Measurements from ENCODE around the gene DCAF6.
"Not testable (repeated sequence)": the region's sequence is repeated elsewhere in the genome, so short reads cannot be mapped to it uniquely, and the experiment has no call there.

Gene DCAF6

DNA sequence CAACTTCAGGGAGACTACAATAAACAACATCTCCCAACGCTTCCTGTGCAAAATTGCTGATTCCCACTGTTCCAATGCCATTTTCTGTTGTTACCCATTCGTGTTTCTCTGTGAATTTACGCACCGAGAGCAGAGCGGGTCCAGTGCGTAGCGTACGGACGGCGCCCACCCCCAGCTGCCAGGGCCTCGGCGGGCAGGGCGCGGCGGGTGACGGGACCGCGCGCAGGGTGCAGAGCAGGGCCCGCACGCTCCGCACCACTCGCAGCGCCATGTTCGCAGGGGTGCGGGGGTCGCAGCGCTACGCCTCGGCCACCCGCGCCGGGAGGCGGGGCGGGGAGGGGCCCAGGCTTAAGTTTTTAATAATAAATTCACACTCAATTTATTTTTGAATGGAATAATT lies 119.7 kb downstream of the DCAF6 start:
- not testable (repeated sequence) for H3K4me3 Mint-ChIP-seq; H3K9me3 Mint-ChIP-seq; H3K4me1 Mint-ChIP-seq (ENCODE audit: low read depth); H3K27me3 Mint-ChIP-seq; H3K27ac Mint-ChIP-seq; H3K36me3 Mint-ChIP-seq (ENCODE audit: low read depth)

DNA sequence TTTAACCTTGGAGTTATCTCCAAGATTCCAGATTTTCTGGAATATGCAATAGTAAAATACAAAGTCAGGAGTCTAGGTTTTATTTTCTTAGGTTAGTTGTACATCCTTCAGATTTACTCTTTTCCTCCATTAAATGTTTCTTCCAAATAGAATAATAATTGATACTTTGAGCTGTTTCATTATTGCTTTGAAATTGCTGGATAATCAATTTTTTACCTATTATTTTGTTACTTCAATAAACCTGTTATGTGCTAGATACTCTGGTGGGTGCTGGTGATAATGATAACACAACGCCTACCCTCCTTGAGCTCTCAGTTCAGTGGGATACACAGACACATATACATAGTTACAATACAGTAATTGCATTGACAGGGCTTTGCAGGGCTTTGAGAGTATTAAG lies 120.9 kb downstream of the DCAF6 start:
- peaks cover 9% of the 10 kb centered on the region for H3K36me3 Mint-ChIP-seq (ENCODE audit: low read depth)

DNA sequence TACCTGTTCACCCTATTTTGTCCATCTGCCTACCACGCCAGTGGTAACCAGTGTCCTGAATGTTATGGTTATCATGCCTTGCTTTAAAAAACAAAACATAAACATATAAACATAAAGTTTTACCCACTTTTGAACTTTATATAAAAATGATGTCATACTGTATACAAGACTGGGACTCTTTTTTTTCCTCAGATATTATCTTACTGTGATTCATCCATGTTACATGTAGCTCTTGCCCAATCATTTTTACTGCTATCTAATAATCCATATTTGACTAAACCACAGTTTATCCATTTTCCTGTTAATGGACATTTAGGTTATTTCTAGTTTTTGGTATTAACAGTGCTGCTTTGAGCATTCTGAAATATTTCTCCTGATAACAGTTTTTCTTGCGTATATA lies 121.4 kb downstream of the DCAF6 start:
- peaks cover 3% of the 10 kb centered on the region for H3K9me3 Mint-ChIP-seq
- H3K27ac Mint-ChIP-seq, result no peak overlapping the region
- H3K36me3 Mint-ChIP-seq (ENCODE audit: low read depth), result peaks cover 9% of the 10 kb centered on the region

More for the DNA sequence above, 120.9 kb downstream of the DCAF6 start:
- Mint-ChIP-seq H3K27me3 (no peaks in the 10 kb centered on the region), H3K4me3 (no peak overlapping the region), H3K4me1 (ENCODE audit: low read depth) (no peaks in the 10 kb centered on the region), H3K27ac (no peak overlapping the region), H3K9me3 (peaks cover 3% of the 10 kb centered on the region)

DNA sequence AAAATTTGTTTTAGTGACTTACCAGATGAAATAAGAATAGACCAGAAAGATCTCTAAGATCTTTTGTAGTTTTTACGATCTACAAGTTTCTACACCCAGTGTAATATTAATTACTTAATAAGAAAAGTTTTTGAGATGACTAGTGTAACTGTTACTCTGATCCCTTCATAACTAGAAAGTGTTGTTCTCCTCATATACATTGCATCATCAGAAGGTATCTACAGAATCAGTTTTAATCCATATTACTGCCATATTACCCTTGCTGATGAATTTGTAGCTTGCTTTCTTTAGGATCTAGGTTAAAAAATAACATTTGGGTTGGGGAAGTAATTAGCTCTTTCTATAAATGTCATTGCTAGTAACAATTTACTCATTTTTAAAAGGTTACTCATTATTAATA lies 127.7 kb downstream of the DCAF6 start:
- Mint-ChIP-seq H3K9me3 (no peaks in the 10 kb centered on the region), H3K4me1 (ENCODE audit: low read depth) (no peaks in the 10 kb centered on the region), H3K36me3 (ENCODE audit: low read depth) (peaks cover 29% of the 10 kb centered on the region), H3K4me3 (no peak overlapping the region), H3K27ac (no peak overlapping the region), H3K27me3 (no peaks in the 10 kb centered on the region)

More for the DNA sequence above, 121.4 kb downstream of the DCAF6 start:
- Mint-ChIP-seq H3K4me1 (ENCODE audit: low read depth) (no peaks in the 10 kb centered on the region), H3K27me3 (no peaks in the 10 kb centered on the region), H3K4me3 (no peak overlapping the region)

- Mint-ChIP-seq H3K27ac (no peak overlapping the region), H3K36me3 (ENCODE audit: low read depth) (peaks cover 34% of the 10 kb centered on the region), H3K27me3 (no peaks in the 10 kb centered on the region), H3K4me3 (no peak overlapping the region), H3K4me1 (ENCODE audit: low read depth) (no peaks in the 10 kb centered on the region), H3K9me3 (no peaks in the 10 kb centered on the region)
These were observed 129.0 kb downstream of the DCAF6 start for GRCh38 chr1:168065506-168065905.

DNA sequence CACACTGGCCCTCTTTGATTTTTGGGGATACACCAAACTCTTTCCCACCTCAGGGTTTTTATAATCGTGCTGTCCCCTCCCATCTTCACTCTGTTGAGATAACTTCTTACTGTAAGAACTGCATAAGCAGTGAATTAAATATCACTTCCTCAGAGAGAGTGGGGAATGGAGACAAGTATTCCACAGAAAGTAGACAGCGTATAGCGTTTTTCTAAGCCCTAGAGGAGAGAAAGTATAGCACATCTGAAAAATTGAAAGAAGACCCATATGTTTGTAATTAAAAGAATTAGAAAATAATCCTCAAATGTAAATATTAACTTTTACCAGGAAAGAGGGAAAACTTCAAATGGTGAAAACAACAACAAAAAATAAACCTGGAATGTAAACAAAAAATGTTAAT lies 132.9 kb downstream of the DCAF6 start:
- Mint-ChIP-seq H3K27me3 (no peaks in the 10 kb centered on the region), H3K36me3 (ENCODE audit: low read depth) (peaks cover 47% of the 10 kb centered on the region), H3K4me1 (ENCODE audit: low read depth) (no peaks in the 10 kb centered on the region), H3K4me3 (no peak overlapping the region), H3K27ac (no peak overlapping the region), H3K9me3 (no peaks in the 10 kb centered on the region)

DNA sequence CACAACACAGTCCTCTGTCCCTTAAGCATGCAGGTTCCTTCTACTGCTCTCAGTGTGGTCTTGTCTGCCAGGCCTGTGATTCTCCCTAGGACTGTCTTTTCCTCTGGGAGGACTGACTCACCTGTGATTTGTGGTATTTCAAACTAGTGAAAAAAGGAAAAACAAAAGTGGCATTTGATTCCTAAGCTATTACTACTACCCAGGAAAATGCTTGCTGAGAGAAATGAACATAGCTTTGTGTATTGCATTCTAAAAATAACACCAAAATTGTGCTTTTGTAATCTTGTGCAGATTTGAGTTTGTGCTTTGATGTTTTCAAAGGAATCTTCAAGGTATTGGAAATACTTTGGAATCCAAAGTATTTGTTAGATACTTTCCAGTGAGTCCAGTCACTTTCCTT lies 143.3 kb downstream of the DCAF6 start:
- Mint-ChIP-seq H3K4me3 (no peak overlapping the region), H3K4me1 (ENCODE audit: low read depth) (no peaks in the 10 kb centered on the region), H3K9me3 (no peaks in the 10 kb centered on the region), H3K36me3 (ENCODE audit: low read depth) (peaks cover 17% of the 10 kb centered on the region), H3K27ac (no peak overlapping the region), H3K27me3 (no peaks in the 10 kb centered on the region)

DNA sequence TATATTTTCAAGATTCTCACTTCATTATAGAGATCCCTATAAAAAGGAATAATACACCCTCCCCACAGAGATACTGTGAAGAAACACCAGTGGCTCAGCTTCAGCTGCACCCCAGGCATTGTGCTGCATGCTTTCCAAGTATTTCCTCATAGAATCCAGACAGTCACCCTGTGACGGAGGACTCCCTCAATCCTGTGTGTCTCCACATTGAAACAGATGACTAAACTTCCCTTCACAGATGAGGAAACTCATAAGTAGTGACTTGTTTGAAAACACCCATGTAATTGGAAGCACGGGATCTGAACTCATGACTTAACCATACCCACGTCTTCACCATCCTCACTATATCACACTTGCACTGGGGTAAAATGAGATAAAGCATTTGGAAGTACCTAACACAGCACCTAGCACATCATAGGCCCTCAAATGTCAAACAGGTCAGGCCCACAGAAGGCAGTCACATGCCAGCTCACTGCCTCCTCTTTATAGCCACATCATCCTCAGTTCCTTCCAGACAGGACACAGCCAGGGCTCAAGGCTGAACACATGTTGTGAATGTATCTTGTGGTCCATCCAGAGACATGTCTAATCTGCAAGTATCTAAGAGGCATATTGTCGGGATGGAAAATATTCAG lies 145.0 kb downstream of the DCAF6 start:
- no peaks in the 10 kb centered on the region for H3K4me1 Mint-ChIP-seq (ENCODE audit: low read depth)
- no peak overlapping the region for H3K4me3 Mint-ChIP-seq

GRCh38 chr1:168082008-168082876 lies 145.8 kb downstream of the DCAF6 start:
- Mint-ChIP-seq H3K27ac (no peak overlapping the region), H3K4me1 (ENCODE audit: low read depth) (no peaks in the 10 kb centered on the region), H3K36me3 (ENCODE audit: low read depth) (no peaks in the 10 kb centered on the region), H3K27me3 (no peaks in the 10 kb centered on the region), H3K4me3 (no peak overlapping the region), H3K9me3 (no peaks in the 10 kb centered on the region)

More for the DNA sequence above, 145.0 kb downstream of the DCAF6 start:
- Mint-ChIP-seq H3K9me3 (no peaks in the 10 kb centered on the region), H3K27me3 (no peaks in the 10 kb centered on the region), H3K27ac (no peak overlapping the region), H3K36me3 (ENCODE audit: low read depth) (peaks cover 4% of the 10 kb centered on the region)

DNA sequence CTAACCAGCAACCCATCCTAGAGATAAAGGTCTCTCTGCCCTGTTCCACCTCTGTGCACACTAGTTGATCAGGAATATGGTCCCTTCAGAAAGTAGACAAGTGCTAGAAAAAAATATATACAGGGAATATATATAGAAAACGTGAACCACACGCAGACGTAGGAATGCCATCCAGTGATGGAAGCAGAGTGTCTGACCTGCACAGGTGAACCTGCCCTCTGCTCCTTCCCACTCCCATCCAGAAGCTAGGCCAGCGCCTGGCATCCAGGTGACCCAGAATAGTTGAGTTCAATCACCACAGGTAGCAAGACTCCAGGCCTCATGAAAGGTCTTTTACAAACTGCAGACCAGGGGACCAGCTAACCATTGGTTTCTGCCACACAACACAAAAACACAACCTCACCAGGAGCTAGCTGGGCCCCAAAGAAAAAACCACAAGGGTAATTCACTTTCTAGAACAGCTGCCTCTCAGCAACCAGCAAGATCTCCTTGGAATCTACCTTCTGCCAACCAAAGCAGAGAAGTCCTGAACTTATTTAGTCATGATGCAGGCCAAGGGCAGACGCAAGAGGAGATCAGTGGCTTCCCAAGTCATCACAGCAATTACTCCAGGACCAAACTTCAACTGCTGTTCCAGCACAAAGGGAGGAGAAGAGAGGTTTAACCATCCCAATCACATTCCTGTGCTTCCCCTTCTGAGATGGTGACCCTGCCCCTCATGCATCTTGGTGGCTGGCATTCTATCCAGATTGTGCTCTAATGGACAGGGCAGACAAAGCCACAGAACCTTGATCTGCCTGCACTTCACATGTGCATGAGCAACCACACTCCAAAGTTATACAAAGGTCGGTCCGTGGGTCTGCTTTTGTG lies 147.2 kb downstream of the DCAF6 start:
- Mint-ChIP-seq H3K36me3 (ENCODE audit: low read depth) (no peaks in the 10 kb centered on the region), H3K9me3 (no peaks in the 10 kb centered on the region), H3K4me3 (no peak overlapping the region), H3K4me1 (ENCODE audit: low read depth) (no peaks in the 10 kb centered on the region), H3K27ac (no peak overlapping the region), H3K27me3 (no peaks in the 10 kb centered on the region)

DNA sequence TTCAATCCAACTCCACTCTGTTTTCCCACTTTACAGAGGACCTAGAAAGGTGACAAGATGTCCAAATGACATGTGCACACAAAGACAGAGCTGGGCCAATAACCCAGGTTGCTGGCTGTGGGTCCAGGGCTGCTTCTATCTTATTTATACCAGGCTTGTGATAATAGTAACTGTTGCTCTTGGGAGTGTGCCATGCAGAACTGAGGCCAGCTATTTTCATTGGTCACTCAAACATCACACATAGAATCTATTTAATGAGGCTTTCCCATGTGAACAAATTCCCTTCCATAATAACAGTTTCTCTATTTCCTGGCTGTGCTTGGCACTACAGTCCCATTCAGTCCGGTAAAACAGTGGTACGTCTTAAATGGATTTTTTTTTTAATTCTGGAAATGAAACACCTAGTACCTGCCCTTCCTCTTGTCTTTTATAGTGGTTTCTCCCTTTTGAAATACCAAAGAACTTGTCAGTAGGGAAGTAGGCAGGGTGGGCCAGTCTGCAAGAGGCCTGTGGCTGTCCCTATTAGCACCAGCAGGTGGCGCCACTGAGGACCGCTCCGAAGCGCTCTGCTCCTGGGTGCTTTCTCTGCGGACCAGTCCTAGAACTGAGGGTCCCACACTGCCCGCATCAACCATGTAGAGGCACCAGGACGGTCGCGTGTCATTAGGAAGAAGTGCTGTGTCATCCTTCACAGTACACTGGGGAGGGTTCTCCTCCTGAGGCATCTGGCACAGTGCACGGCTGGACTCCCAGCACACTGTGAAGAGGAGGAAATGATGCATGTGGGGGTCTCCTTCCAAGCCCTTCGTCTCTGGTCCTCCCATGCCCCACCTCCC lies 148.1 kb downstream of the DCAF6 start:
- Mint-ChIP-seq H3K4me1 (ENCODE audit: low read depth) (no peaks in the 10 kb centered on the region), H3K4me3 (peak overlapping the region; percentile 17), H3K9me3 (no peaks in the 10 kb centered on the region), H3K27ac (no peak overlapping the region), H3K36me3 (ENCODE audit: low read depth) (no peaks in the 10 kb centered on the region), H3K27me3 (no peaks in the 10 kb centered on the region)

DNA sequence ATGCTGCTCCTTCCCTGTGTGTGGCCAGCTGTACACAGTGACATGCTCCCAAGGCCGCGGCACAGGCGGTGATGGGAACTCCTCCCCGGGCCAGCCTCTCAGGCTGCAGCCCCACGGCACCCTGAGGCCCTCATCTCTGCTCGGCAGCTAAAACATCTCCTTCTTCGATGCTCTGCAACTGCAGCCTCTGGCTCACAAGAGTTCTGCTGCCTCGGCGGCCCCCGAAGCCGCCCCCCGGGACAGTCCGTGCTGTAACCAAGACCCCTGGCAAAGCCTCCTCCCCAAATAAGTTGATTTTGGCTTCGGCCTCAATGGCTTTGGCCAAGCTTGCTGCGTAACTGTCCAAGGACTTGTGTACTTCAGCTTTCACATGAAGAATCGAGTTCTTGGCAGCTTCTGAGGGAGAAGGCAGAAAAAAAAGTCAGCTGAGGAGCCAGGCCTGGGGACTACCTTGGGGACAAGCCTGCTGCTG lies 149.0 kb downstream of the DCAF6 start:
- H3K9me3 Mint-ChIP-seq, result no peaks in the 10 kb centered on the region
- H3K4me3 Mint-ChIP-seq, result no peak overlapping the region

GRCh38 chr1:168086438-168086837 lies 150.0 kb downstream of the DCAF6 start:
- Mint-ChIP-seq H3K4me3 (no peak overlapping the region), H3K27ac (no peak overlapping the region), H3K4me1 (ENCODE audit: low read depth) (no peaks in the 10 kb centered on the region), H3K27me3 (no peaks in the 10 kb centered on the region), H3K9me3 (no peaks in the 10 kb centered on the region), H3K36me3 (ENCODE audit: low read depth) (no peaks in the 10 kb centered on the region)

More for the DNA sequence above, 149.0 kb downstream of the DCAF6 start:
- Mint-ChIP-seq H3K27ac (no peak overlapping the region), H3K4me1 (ENCODE audit: low read depth) (no peaks in the 10 kb centered on the region), H3K36me3 (ENCODE audit: low read depth) (no peaks in the 10 kb centered on the region), H3K27me3 (no peaks in the 10 kb centered on the region)

GRCh38 chr1:168087696-168088095 lies 151.2 kb downstream of the DCAF6 start:
- Mint-ChIP-seq H3K9me3 (no peaks in the 10 kb centered on the region), H3K36me3 (ENCODE audit: low read depth) (no peaks in the 10 kb centered on the region), H3K27ac (no peak overlapping the region), H3K4me1 (ENCODE audit: low read depth) (no peaks in the 10 kb centered on the region), H3K4me3 (no peak overlapping the region), H3K27me3 (no peaks in the 10 kb centered on the region)
